HepG2 (cell line): Measurements from ENCODE around the gene TSHZ2. TPM values are rescaled to one million over a fixed set of nuclear protein-coding genes. Genes with fewer than 3 reads are reported as not detected.

Source experiments
- ATAC-seq: fragments of 200-7000 bp; cut with Tn5 transposase; 3 replicates; pipeline ENCODE4 v1.9.1; 2020; ENCODE audit warnings: mild to moderate bottlenecking, moderate library complexity
- BruUV-seq: library from RNA; stranded (reverse); fragments of 400-500 nt; replicated peaks from 2 replicates; lab custom pipeline; 2021; lab: Mats Ljungman, UMichigan
- CTCF ChIA-PET: fragments of 300-600 bp; formaldehyde crosslinking; extraction: SDS; loops from one replicate; lab custom pipeline; 2021; ENCODE audit warnings: low total read pairs, inconsistent platforms, low intra/inter-chr PET ratio; lab: Yijun Ruan, JAX
- POLR2A ChIA-PET: fragments of 350-600 bp; sonication (Branson Sonifier 250); formaldehyde crosslinking; loops from one replicate; lab custom pipeline; 2020; ENCODE audit warnings: antibody characterized with exemption, inconsistent platforms; lab: Yijun Ruan, JAX
- DNase-seq: peaks from one replicate; pipeline ENCODE4 v3.0.0-alpha.2; 2015; ENCODE audit warnings: low spot score
- FAIRE-seq: peaks from 3 replicates; lab custom pipeline; 2011; peaks lifted over from hg19 to GRCh38; lab: Jason Lieb, UNC
- H2AFZ ChIP-seq: one replicate; pipeline ENCODE4 v1.6.1; 2011; ENCODE audit warnings: low read length, inconsistent platforms
- H3K27ac ChIP-seq: fragments of 300-600 bp; 3 replicates; pipeline ENCODE4 v1.8.0; 2011; ENCODE audit warnings: mixed run types, mild to moderate bottlenecking, mixed read lengths, low read length, inconsistent platforms; ENCODE audit not compliant: insufficient read depth; ENCODE audit errors: extremely low read length
- H3K27me3 ChIP-seq, 2 experiments: fragments of 200-600 bp in 1 of 2; 2 replicates in 1 of 2; 3 replicates in 1 of 2; pipeline versions ENCODE4 v1.6.0 to v1.8.0; 2011; ENCODE audit warnings: low read length in 2 of 2, mild to moderate bottlenecking in 2 of 2, moderate library complexity in 2 of 2, inconsistent platforms in 1 of 2; ENCODE audit not compliant: insufficient read depth in 2 of 2, control insufficient read depth in 1 of 2
- H3K36me3 ChIP-seq, 2 experiments: fragments of 200-600 bp in 1 of 2; replicated peaks in 1 of 2; 2 replicates in 1 of 2; 3 replicates in 1 of 2; pipeline versions ENCODE4 v1.5.1 to v1.8.0; 2011; ENCODE audit warnings: low read length in 2 of 2, inconsistent platforms in 1 of 2; ENCODE audit not compliant: insufficient read depth in 2 of 2, control insufficient read depth in 1 of 2
- H3K4me1 ChIP-seq: 2 replicates; pipeline ENCODE4 v1.5.1; 2012; ENCODE audit warnings: low read length, inconsistent platforms; ENCODE audit not compliant: insufficient read depth
- H3K4me2 ChIP-seq: 2 replicates; pipeline ENCODE4 v1.6.0; 2011; ENCODE audit warnings: low read depth, low read length, inconsistent platforms
- H3K4me3 ChIP-seq, 3 experiments: fragments of 200-600 bp in 1 of 3; sonication (generic), shearing (Covaris generic) in 1 of 3; replicated peaks in 1 of 3; 2 replicates each; pipeline ENCODE4 v1.5.1; 2011 to 2016; ENCODE audit warnings: low read length in 3 of 3, inconsistent platforms in 2 of 3, low read depth in 2 of 3, mild to moderate bottlenecking in 2 of 3, control low read depth in 1 of 3, mixed read lengths in 1 of 3; ENCODE audit not compliant: insufficient read depth in 1 of 3
- H3K79me2 ChIP-seq: one replicate; pipeline ENCODE4 v1.6.1; 2011; ENCODE audit warnings: low read length, inconsistent platforms; ENCODE audit not compliant: insufficient read depth
- H3K9ac ChIP-seq: 2 replicates; pipeline ENCODE4 v1.6.0; 2011; ENCODE audit warnings: mild to moderate bottlenecking, low read depth, low read length, inconsistent platforms; ENCODE audit not compliant: insufficient read depth
- H3K9me3 ChIP-seq: 2 replicates; pipeline ENCODE4 v1.5.1; 2012; ENCODE audit warnings: mild to moderate bottlenecking, low read length
- H4K20me1 ChIP-seq: 2 replicates; pipeline ENCODE4 v1.6.0; 2011; ENCODE audit warnings: inconsistent platforms, mild to moderate bottlenecking, low read length, moderate library complexity; ENCODE audit not compliant: insufficient read depth
- AKAP8 ChIP-seq: sonication (generic); formaldehyde crosslinking; IDR thresholded peaks from 2 replicates; pipeline ENCODE4 v1.5.1; 2020; ENCODE audit warnings: mild to moderate bottlenecking, missing genetic modification reagents
- CBX5 ChIP-seq: sonication (generic); formaldehyde crosslinking; IDR thresholded peaks from 2 replicates; pipeline ENCODE4 v1.4.0; 2020; ENCODE audit warnings: missing genetic modification reagents, borderline replicate concordance
- KAT8 ChIP-seq: IDR thresholded peaks from 2 replicates; pipeline ENCODE4 v1.6.1; 2016; ENCODE audit warnings: missing genetic modification reagents, missing compliant biosample characterization
- KDM3A ChIP-seq: IDR thresholded peaks from 2 replicates; pipeline ENCODE4 v1.6.1; 2018; ENCODE audit warnings: low read depth, missing compliant biosample characterization
- MED8 ChIP-seq: sonication (generic); formaldehyde crosslinking; IDR thresholded peaks from 2 replicates; pipeline ENCODE4 v1.8.1; 2023; ENCODE audit warnings: mild to moderate bottlenecking, missing genetic modification reagents; ENCODE audit not compliant: insufficient replicate concordance
- MEIS2 ChIP-seq: sonication (generic); formaldehyde crosslinking; IDR thresholded peaks from 2 replicates; pipeline ENCODE4 v1.9.0; 2021; ENCODE audit warnings: mild to moderate bottlenecking, missing genetic modification reagents
- MYC ChIP-seq: sonication (generic); formaldehyde crosslinking; IDR thresholded peaks from 2 replicates; pipeline ENCODE4 v1.9.0; 2021; ENCODE audit warnings: missing genetic modification reagents, borderline replicate concordance
- NFRKB ChIP-seq: fragments of 450-650 bp; IDR thresholded peaks from 2 replicates; pipeline ENCODE4 v1.6.1; 2017
- NR2C2 ChIP-seq: sonication (generic); formaldehyde crosslinking; IDR thresholded peaks from 2 replicates; pipeline ENCODE4 v1.4.0; 2020; ENCODE audit warnings: missing genetic modification reagents, mild to moderate bottlenecking, moderate library complexity, borderline replicate concordance
- NRL ChIP-seq: sonication (generic); formaldehyde crosslinking; IDR thresholded peaks from 2 replicates; pipeline ENCODE4 v1.5.0; 2020; ENCODE audit warnings: missing genetic modification reagents, mild to moderate bottlenecking, moderate library complexity, borderline replicate concordance
- SSRP1 ChIP-seq: IDR thresholded peaks from 2 replicates; pipeline ENCODE4 v1.6.1; 2016; ENCODE audit warnings: control low read depth
- ZNF296 ChIP-seq: sonication (generic); formaldehyde crosslinking; conservative IDR thresholded peaks from 2 replicates; pipeline ENCODE4 v1.5.0; 2020; ENCODE audit warnings: mild to moderate bottlenecking, missing genetic modification reagents
- ZNF441 ChIP-seq: sonication (generic); formaldehyde crosslinking; IDR thresholded peaks from 2 replicates; pipeline ENCODE4 v1.7.0; 2021; ENCODE audit warnings: missing genetic modification reagents, borderline replicate concordance
- ZNF598 ChIP-seq: sonication (generic); formaldehyde crosslinking; IDR thresholded peaks from 2 replicates; pipeline ENCODE4 v1.5.1; 2020; ENCODE audit warnings: mild to moderate bottlenecking, missing genetic modification reagents, borderline replicate concordance
- ZNF674 ChIP-seq: sonication (generic); formaldehyde crosslinking; IDR thresholded peaks from 2 replicates; pipeline ENCODE4 v1.5.0; 2020; ENCODE audit warnings: low read depth, mild to moderate bottlenecking, missing genetic modification reagents
- ZNF766 ChIP-seq: sonication (generic); formaldehyde crosslinking; IDR thresholded peaks from 2 replicates; pipeline ENCODE4 v1.5.0; 2020; ENCODE audit warnings: missing genetic modification reagents, borderline replicate concordance
- WGBS: methylation state at CpG from one replicate; pipeline ENCODE4 v1.1.6; 2017; ENCODE audit warnings: low lambda C conversion rate; 5-methylcytosine and 5-hydroxymethylcytosine counted together
- in situ Hi-C: cut with HindIII; loops from 2 replicates; pipeline ENCODE4 v1.10.0; 2017; ENCODE audit warnings: low pct_unique_long_range_greater_than_20kb; ENCODE audit not compliant: extremely low pct_ligation_motif_present
- intact Hi-C: fragments of 100-400 bp; cut with micrococcal nuclease; formaldehyde crosslinking; loops from one replicate; pipeline ENCODE4 v1.10.0; 2022; ENCODE audit not compliant: unreplicated experiment
- polyA plus RNA-seq, 8 experiments: library from polyadenylated mRNA; depleted of rRNA in 3 of 8; stranded (reverse) in 7 of 8; unstranded in 1 of 8; fragments of >200 nt; fragmentation: Illumina TruSeq in 4 of 8; extraction: Trizol in 4 of 8; gene quantifications; 2 replicates each; pipeline versions ENCODE4 v1.2.1 to v1.2.3, GENCODE V29; 2011 to 2016; ENCODE audit warnings: low read depth in 4 of 8, missing spikeins in 1 of 8, mixed read lengths in 1 of 8; ENCODE audit not compliant: insufficient read depth in 1 of 8
- total RNA-seq, 5 experiments: library from RNA; depleted of rRNA; stranded (reverse); fragments of >200 nt; fragmentation: Illumina TruSeq; extraction: Trizol; gene quantifications; 2 replicates each; pipeline ENCODE4 v1.2.3, GENCODE V29; 2016; ENCODE audit warnings: low read depth in 1 of 5
- TF ChIP-seq, protein P1 (sequence below): sonication (generic); formaldehyde crosslinking; IDR thresholded peaks from 2 replicates; pipeline ENCODE4 v1.4.0; 2020; ENCODE audit warnings: mild to moderate bottlenecking, missing genetic modification reagents
- TF ChIP-seq, protein P2 (sequence below): sonication (generic); formaldehyde crosslinking; IDR thresholded peaks from 2 replicates; pipeline ENCODE4 v1.4.0; 2020; ENCODE audit warnings: mild to moderate bottlenecking, low read depth, missing genetic modification reagents

Gene TSHZ2
- total and polyA plus RNA-seq, 2 of the 13 experiments (the other 11 are each of a cell fraction or from before 2014, with no cell fraction given): 0.01 TPM; not detected in 1

DNA sequence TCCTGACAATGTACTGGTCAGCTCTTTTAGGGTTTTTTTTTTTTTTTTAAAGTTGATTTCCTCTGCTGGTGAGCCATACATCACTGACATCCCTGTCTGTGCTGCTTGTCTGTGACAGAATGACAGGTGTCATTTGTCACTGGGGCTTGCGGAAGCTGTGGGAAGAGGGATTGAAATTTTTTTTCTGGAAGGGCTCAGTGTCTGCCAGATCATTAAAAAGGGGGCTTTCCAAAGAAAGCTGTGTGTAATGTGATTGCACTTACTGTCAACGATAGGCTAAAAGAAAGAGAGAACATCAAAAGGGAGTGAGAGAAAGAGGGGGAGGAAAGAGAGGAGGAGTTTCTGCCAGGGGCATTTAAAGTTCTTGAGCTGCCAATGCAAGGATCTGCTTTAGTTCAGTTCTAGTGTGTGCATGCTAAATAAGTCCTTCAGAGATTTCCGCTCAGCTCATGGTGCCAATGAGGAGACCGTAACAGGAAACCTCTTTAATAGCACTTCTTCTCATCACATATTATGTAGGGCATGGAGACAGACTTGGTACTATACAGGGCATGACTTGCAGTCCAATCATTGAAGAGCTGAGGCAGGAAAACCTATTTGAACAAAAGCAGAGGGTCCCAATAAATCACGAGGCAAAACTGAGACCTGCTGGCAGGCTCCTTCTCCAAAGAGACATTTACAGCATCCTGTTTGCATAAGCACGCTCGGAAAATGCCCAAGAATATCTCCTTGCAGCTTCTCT, 177.2 kb downstream of the TSHZ2 start:
- Histone ChIP-seq H3K27ac (no peak overlapping the region), H3K27me3 (no peaks in the 10 kb centered on the region), H2AFZ (no peak overlapping the region), H3K36me3 (no peaks in the 10 kb centered on the region), H3K79me2 (no peaks in the 10 kb centered on the region), H4K20me1 (no peaks in the 10 kb centered on the region), H3K9me3 (no peaks in the 10 kb centered on the region), H3K4me2 (no peak overlapping the region), H3K4me1 (no peaks in the 10 kb centered on the region), H3K9ac (no peak overlapping the region), H3K4me3 (no peak overlapping the region)
- CTCF ChIA-PET: no interaction called here
- POLR2A ChIA-PET: no interaction called here
- in situ Hi-C loops (no loop called here), intact Hi-C loops (no loop called here)
- BruUV-seq: no TSS peak
- WGBS: 33% methylated on average over 7 of the region's 7 CpGs
- DNase-seq: no peak
- ATAC-seq: no peak
- no peak for FAIRE-seq
- TF ChIP-seq ZNF296 (CRISPR knock-in tag): no peak
- TF ChIP-seq ZNF441: no peak
- TF ChIP-seq NR2C2 (CRISPR knock-in tag): no peak
- TF ChIP-seq, protein P1, sequence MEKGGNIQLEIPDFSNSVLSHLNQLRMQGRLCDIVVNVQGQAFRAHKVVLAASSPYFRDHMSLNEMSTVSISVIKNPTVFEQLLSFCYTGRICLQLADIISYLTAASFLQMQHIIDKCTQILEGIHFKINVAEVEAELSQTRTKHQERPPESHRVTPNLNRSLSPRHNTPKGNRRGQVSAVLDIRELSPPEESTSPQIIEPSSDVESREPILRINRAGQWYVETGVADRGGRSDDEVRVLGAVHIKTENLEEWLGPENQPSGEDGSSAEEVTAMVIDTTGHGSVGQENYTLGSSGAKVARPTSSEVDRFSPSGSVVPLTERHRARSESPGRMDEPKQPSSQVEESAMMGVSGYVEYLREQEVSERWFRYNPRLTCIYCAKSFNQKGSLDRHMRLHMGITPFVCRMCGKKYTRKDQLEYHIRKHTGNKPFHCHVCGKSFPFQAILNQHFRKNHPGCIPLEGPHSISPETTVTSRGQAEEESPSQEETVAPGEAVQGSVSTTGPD: no peak
- TF ChIP-seq MEIS2: no peak
- TF ChIP-seq NFRKB: no peak
- no peak for TF ChIP-seq KAT8 (CRISPR knock-in tag)
- TF ChIP-seq, all 625 proteins: peak for 0

DNA sequence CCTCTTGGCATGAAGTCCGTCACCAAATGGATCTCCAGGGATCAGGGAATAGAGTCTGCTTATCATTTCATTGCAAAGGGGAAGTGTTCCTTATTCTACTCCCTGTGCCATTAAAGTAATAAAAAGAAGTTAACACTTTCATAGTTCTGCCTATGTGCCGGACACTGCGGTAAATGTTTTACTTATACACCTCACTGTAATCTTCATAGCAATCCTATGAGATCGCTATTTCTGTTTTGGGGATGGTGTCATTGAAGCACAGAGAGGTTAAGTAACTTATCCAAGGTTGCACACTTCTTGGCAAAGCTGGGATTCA, 177.7 kb downstream of the TSHZ2 start:
- no TSS peak for BruUV-seq
- FAIRE-seq: no peak
- WGBS: 62% methylated on average over 4 of the region's 4 CpGs
- no peaks in the 10 kb centered on the region for H3K27me3 ChIP-seq
- in situ Hi-C loops (no loop called here), intact Hi-C loops (no loop called here)
- H3K4me2 ChIP-seq: no peak overlapping the region
- H3K79me2 ChIP-seq: no peaks in the 10 kb centered on the region
- H3K36me3 ChIP-seq: no peaks in the 10 kb centered on the region
- DNase-seq: no peak
- CTCF ChIA-PET: no interaction called here
- H3K27ac ChIP-seq: no peak overlapping the region
- H3K9ac ChIP-seq: no peak overlapping the region
- H3K9me3 ChIP-seq: no peaks in the 10 kb centered on the region
- H3K4me1 ChIP-seq: no peaks in the 10 kb centered on the region
- H3K4me3 ChIP-seq: no peak overlapping the region
- no peaks in the 10 kb centered on the region for H4K20me1 ChIP-seq
- POLR2A ChIA-PET: no interaction called here
- H2AFZ ChIP-seq: no peak overlapping the region
- no peak for ATAC-seq
- no peak for TF ChIP-seq ZNF674 (CRISPR knock-in tag)
- TF ChIP-seq ZNF598 (CRISPR knock-in tag): no peak
- TF ChIP-seq MYC (CRISPR knock-in tag): no peak
- no peak for TF ChIP-seq MED8 (CRISPR knock-in tag)
- TF ChIP-seq NRL (CRISPR knock-in tag): no peak
- TF ChIP-seq, protein P2, sequence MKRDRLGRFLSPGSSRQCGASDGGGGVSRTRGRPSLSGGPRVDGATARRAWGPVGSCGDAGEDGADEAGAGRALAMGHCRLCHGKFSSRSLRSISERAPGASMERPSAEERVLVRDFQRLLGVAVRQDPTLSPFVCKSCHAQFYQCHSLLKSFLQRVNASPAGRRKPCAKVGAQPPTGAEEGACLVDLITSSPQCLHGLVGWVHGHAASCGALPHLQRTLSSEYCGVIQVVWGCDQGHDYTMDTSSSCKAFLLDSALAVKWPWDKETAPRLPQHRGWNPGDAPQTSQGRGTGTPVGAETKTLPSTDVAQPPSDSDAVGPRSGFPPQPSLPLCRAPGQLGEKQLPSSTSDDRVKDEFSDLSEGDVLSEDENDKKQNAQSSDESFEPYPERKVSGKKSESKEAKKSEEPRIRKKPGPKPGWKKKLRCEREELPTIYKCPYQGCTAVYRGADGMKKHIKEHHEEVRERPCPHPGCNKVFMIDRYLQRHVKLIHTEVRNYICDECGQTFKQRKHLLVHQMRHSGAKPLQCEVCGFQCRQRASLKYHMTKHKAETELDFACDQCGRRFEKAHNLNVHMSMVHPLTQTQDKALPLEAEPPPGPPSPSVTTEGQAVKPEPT (CRISPR knock-in tag): no peak
- TF ChIP-seq CBX5 (CRISPR knock-in tag): no peak
- no peak for TF ChIP-seq KDM3A
- TF ChIP-seq SSRP1 (CRISPR knock-in tag): no peak
- no peak for TF ChIP-seq ZNF766 (CRISPR knock-in tag)
- TF ChIP-seq AKAP8 (CRISPR knock-in tag): no peak
